ENCODE results near the gene TSPAN10.

- TF ChIP-seq POLR2AphosphoS5 (IDR thresholded peaks at IDR 0.05; ENCODE audit: low read depth, low read length) (no peak), TAF1 (IDR thresholded peaks at IDR 0.05; ENCODE audit: borderline replicate concordance, insufficient read depth, low read length) (no peak), REST (IDR thresholded peaks at IDR 0.05; ENCODE audit: insufficient read depth in 1 of 2, low read depth in 2 of 2, low read length in 2 of 2) (no peak)
Observed at GRCh38 chr17:81687770-81688541, 51.0 kb downstream of the TSPAN10 start.

Data from PFSK-1 (cell line).